HEK293T (cell line): Measurements from ENCODE around the gene ECSIT.

Source experiments
- ELF4 ChIP-seq: fragments of 450-650 bp; IDR thresholded peaks from 2 replicates; pipeline ENCODE4 v1.6.1; 2017; ENCODE audit warnings: antibody characterized with exemption
- SUZ12 ChIP-seq: fragments of 450-650 bp; IDR thresholded peaks from 2 replicates; pipeline ENCODE4 v1.6.1; 2016; ENCODE audit warnings: mild to moderate bottlenecking
- ZNF384 ChIP-seq: fragments of 450-650 bp; IDR thresholded peaks from 2 replicates; pipeline ENCODE4 v1.6.1; 2016

- TF ChIP-seq ZNF384, result no peak
- TF ChIP-seq SUZ12, result no peak
- no peak for TF ChIP-seq ELF4
Observed at GRCh38 chr19:11475861-11476260, 53.1 kb downstream of the ECSIT start.
